HG03196 (cell line): ENCODE results near the gene COL4A2.
A peak's percentile ranks its signal among the peaks of the same experiment; 100 is the strongest.

Experiments used
- ATAC-seq: cut with Tn5 transposase; IDR thresholded peaks from one replicate; pipeline ENCODE4 v1.9.1; 2021; ENCODE audit not compliant: unreplicated experiment

COL4A2 gene

GRCh38 chr13:110414283-110414682 is 107.2 kb downstream of the COL4A2 start:
- no peak for ATAC-seq

- no peak for ATAC-seq
Measured at GRCh38 chr13:110414931-110415330, 107.8 kb downstream of the COL4A2 start.

- no peak for ATAC-seq
Measured at GRCh38 chr13:110415669-110416068, 108.6 kb downstream of the COL4A2 start.

- no peak for ATAC-seq
Measured at GRCh38 chr13:110416131-110417025, 109.3 kb downstream of the COL4A2 start.

- no peak for ATAC-seq
Measured at GRCh38 chr13:110418944-110419343, 111.9 kb downstream of the COL4A2 start.

GRCh38 chr13:110419381-110419791 is 112.3 kb downstream of the COL4A2 start:
- peak; percentile 61 for ATAC-seq

GRCh38 chr13:110419946-110420345 is 112.9 kb downstream of the COL4A2 start:
- no peak for ATAC-seq

GRCh38 chr13:110420626-110421025 is 113.5 kb downstream of the COL4A2 start:
- ATAC-seq = no peak

- ATAC-seq = no peak
Measured at GRCh38 chr13:110421061-110421460, 114.0 kb downstream of the COL4A2 start.

GRCh38 chr13:110421696-110422385 is 114.8 kb downstream of the COL4A2 start:
- no peak for ATAC-seq

GRCh38 chr13:110422913-110423688 is 116.0 kb downstream of the COL4A2 start:
- no peak for ATAC-seq

- ATAC-seq = no peak
Measured at GRCh38 chr13:110423689-110424302, 116.7 kb downstream of the COL4A2 start.

- no peak for ATAC-seq
Measured at GRCh38 chr13:110424569-110425443, 117.7 kb downstream of the COL4A2 start.

- no peak for ATAC-seq
Measured at GRCh38 chr13:110425444-110425780, 118.3 kb downstream of the COL4A2 start.

GRCh38 chr13:110426735-110427134 is 119.7 kb downstream of the COL4A2 start:
- no peak for ATAC-seq

GRCh38 chr13:110428313-110428712 is 121.2 kb downstream of the COL4A2 start:
- ATAC-seq = no peak

GRCh38 chr13:110430391-110431336 is 123.6 kb downstream of the COL4A2 start:
- no peak for ATAC-seq

- ATAC-seq = no peak
Measured at GRCh38 chr13:110431425-110432294, 124.6 kb downstream of the COL4A2 start.
